SK-N-SH treated with all-trans-retinoic acid at 6 μM for 48 hours (cell line): ENCODE measurements around the gene RBMXL3.

Source experiments
- ARNTL ChIP-seq: fragments of 450-650 bp; formaldehyde crosslinking; IDR thresholded peaks from 2 replicates; pipeline ENCODE4 v1.5.0; 2020; ENCODE audit warnings: low read depth, mild to moderate bottlenecking, moderate library complexity, borderline replicate concordance
- CSRNP3 ChIP-seq: fragments of 250-450 bp; sonication (Bioruptor Pico); IDR thresholded peaks from 2 replicates; pipeline ENCODE4 v1.5.1; 2021; ENCODE audit warnings: mild to moderate bottlenecking, moderate library complexity
- PATZ1 ChIP-seq: fragments of 250-450 bp; sonication (Bioruptor Pico); IDR thresholded peaks from 2 replicates; pipeline ENCODE4 v1.8.0; 2020; ENCODE audit warnings: mild to moderate bottlenecking, moderate library complexity, borderline replicate concordance
- RARB ChIP-seq: fragments of 250-450 bp; sonication (Bioruptor Pico); IDR thresholded peaks from 2 replicates; pipeline ENCODE4 v1.8.0; 2021; ENCODE audit warnings: mild to moderate bottlenecking, moderate library complexity
- SNAI2 ChIP-seq: fragments of 250-450 bp; sonication (Bioruptor Pico); IDR thresholded peaks from 2 replicates; pipeline ENCODE4 v1.5.0; 2020; ENCODE audit warnings: mild to moderate bottlenecking, moderate library complexity
- TSHZ2 ChIP-seq: fragments of 250-450 bp; sonication (Bioruptor Pico); IDR thresholded peaks from 2 replicates; pipeline ENCODE4 v1.5.0; 2020; ENCODE audit warnings: mild to moderate bottlenecking, moderate library complexity
- ZFP3 ChIP-seq: fragments of 250-450 bp; sonication (Bioruptor Pico); IDR thresholded peaks from 2 replicates; pipeline ENCODE4 v1.5.0; 2020; ENCODE audit warnings: mild to moderate bottlenecking, moderate library complexity

- TF ChIP-seq ZFP3 (no peak), TSHZ2 (no peak), RARB (CRISPR knock-in tag) (no peak), PATZ1 (CRISPR knock-in tag) (no peak), SNAI2 (CRISPR knock-in tag) (no peak), CSRNP3 (CRISPR knock-in tag) (no peak), ARNTL (CRISPR knock-in tag) (no peak)
Observed at GRCh38 chrX:115178473-115178872, 10.7 kb upstream of the RBMXL3 start.
